ENCODE results near the gene MYO18A. TPM values are rescaled to one million over a fixed set of nuclear protein-coding genes. Genes with fewer than 3 reads are reported as not detected.
"Not testable (repeated sequence)": the region's sequence is repeated elsewhere in the genome, so short reads cannot be mapped to it uniquely, and the experiment has no call there.

The MYO18A gene
- total RNA-seq, 1 experiment from 2014 or later = 37.2 TPM

DNA sequence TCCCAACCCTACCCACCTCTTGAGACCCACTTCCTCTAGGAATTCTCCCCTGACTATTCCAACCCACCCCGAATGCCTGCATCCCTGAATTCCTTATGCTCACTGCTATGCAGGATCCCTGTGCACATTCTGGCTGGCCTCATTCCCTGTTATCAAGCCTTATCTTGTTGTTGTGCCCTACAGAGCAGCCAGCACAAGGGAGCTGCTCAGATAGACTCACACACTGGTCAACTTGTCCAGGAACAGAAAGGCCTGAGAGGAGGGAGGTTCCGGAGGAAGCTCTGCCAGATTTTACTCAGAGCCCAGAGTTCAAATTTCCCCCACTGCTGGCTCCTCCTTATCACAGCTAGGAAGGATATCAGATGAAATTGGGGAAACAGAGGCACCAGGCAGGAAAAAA lies 24.8 kb upstream of the MYO18A start:
- H3K9me3 ChIP-seq (ENCODE audit: control insufficient read depth in 1 of 2, insufficient read depth in 1 of 2, low read depth in 1 of 2, low read length in 2 of 2) = no peaks in the 10 kb centered on the region
- TF ChIP-seq POLR2AphosphoS5 (IDR thresholded peaks at IDR 0.05; ENCODE audit: low read depth, low read length) = no peak
- TF ChIP-seq, protein P1, sequence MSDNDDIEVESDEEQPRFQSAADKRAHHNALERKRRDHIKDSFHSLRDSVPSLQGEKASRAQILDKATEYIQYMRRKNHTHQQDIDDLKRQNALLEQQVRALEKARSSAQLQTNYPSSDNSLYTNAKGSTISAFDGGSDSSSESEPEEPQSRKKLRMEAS (IDR thresholded peaks at IDR 0.05) = no peak
- TF ChIP-seq FOSL1 (IDR thresholded peaks at IDR 0.05; ENCODE audit: low read depth) = no peak
- TF ChIP-seq, protein P2, sequence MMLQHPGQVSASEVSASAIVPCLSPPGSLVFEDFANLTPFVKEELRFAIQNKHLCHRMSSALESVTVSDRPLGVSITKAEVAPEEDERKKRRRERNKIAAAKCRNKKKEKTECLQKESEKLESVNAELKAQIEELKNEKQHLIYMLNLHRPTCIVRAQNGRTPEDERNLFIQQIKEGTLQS (IDR thresholded peaks at IDR 0.05) = no peak
- no peak for TF ChIP-seq YY1 (IDR thresholded peaks at IDR 0.05; ENCODE audit: extremely low read depth, insufficient replicate concordance, low read depth, low read length)
- TF ChIP-seq EGR1 (IDR thresholded peaks at IDR 0.05; ENCODE audit: low read depth) = no peak
- no peak for TF ChIP-seq EZH2 (IDR thresholded peaks at IDR 0.05)
- no peak for TF ChIP-seq SRF (IDR thresholded peaks at IDR 0.05; ENCODE audit: low read depth)
- no peak for TF ChIP-seq POLR2A (IDR thresholded peaks at IDR 0.05; ENCODE audit: borderline replicate concordance, extremely low read depth, insufficient read depth, insufficient read length)
- TF ChIP-seq SIN3A (IDR thresholded peaks at IDR 0.05; ENCODE audit: low read depth) = no peak
- no peak; the same call in 1 of the 2 replicates for TF ChIP-seq ZFX (IDR thresholded peaks at IDR 0.05)
- no peak for TF ChIP-seq SP1 (IDR thresholded peaks at IDR 0.05; ENCODE audit: low read depth)
- no peak for ATAC-seq

DNA sequence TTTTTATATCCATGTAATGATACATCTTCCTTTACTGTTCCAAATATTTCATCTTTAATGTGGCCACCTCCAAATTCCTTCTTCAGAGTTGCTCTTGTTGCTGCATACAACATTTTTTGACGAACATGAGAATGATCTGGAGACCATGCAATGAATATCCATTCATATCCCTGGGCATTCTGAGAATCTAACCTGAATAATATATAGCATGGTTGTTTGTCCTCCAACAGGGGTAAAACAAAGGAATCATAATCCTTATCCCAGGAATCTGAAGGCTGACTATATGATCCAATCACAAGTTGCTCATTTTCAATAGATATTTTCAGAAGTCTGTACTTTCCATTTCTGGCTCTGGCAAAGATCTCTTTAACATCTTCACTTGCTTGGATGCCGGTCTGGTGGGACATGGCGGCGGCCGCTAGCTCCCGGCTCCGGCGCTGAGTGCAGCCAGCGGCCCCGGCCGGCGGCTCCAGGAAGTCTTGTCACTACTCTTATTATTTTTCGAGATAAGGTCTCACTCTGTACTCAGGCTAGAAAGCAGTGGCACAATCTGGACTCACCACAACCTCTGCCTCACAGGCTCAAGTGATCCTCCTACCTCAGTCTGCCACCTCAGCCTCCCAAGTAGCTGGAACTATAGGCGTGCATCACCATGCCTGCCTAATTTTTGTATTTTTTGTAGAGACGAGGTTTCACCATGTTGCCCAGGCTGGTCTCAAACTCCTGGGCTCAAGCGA lies 24.0 kb upstream of the MYO18A start:
- DNase-seq (ENCODE audit: low read depth, low spot score); H3K9ac ChIP-seq (ENCODE audit: low read length); POLR2A ChIA-PET; H3K9me2 ChIP-seq (ENCODE audit: insufficient read depth); H3K4me3 ChIP-seq (replicated peaks in 1 of 2; ENCODE audit: low read depth in 1 of 2, low read length in 2 of 2); H3K27me3 ChIP-seq (ENCODE audit: insufficient read depth, low read length); H2AFZ ChIP-seq (ENCODE audit: low read depth, low read length, poor library complexity, severe bottlenecking); H3K4me2 ChIP-seq (ENCODE audit: low read length); H3K79me2 ChIP-seq (ENCODE audit: insufficient read depth, low read length); H4K20me1 ChIP-seq (ENCODE audit: insufficient read depth); ATAC-seq; BruUV-seq (replicated peaks); H3K4me1 ChIP-seq (ENCODE audit: control insufficient read depth in 1 of 2, insufficient read depth in 2 of 2, low read length in 2 of 2); H3K9me3 ChIP-seq (ENCODE audit: control insufficient read depth in 1 of 2, insufficient read depth in 1 of 2, low read depth in 1 of 2, low read length in 2 of 2); H3K27ac ChIP-seq (ENCODE audit: low read depth, low read length); RAD21 ChIA-PET (ENCODE audit: low non-redundant PET in 1 of 2, low total read pairs in 2 of 2, uncharacterized antibody in 2 of 2, unreplicated experiment in 2 of 2); H3K36me3 ChIP-seq (ENCODE audit: control insufficient read depth in 1 of 2, insufficient read depth in 2 of 2, low read length in 2 of 2); intact Hi-C loops (cut with micrococcal nuclease): not testable (repeated sequence)
- CTCF ChIA-PET = interaction anchor here (1.0 kb wide), 1 partner anchor 22 kb away, joined by 3 read pairs; no protein-coding TSS in a partner anchor

More for the DNA sequence above, 24.8 kb upstream of the MYO18A start:
- Histone ChIP-seq H3K27ac (ENCODE audit: low read depth, low read length) (no peak overlapping the region), H3K9ac (ENCODE audit: low read length) (no peak overlapping the region), H3K9me2 (ENCODE audit: insufficient read depth) (no peaks in the 10 kb centered on the region), H3K27me3 (ENCODE audit: insufficient read depth, low read length) (no peaks in the 10 kb centered on the region), H3K36me3 (ENCODE audit: control insufficient read depth in 1 of 2, insufficient read depth in 2 of 2, low read length in 2 of 2) (no peaks in the 10 kb centered on the region), H3K4me3 (replicated peaks in 1 of 2; ENCODE audit: low read depth in 1 of 2, low read length in 2 of 2) (no peak overlapping the region), H3K4me2 (ENCODE audit: low read length) (no peak overlapping the region), H4K20me1 (ENCODE audit: insufficient read depth) (no peaks in the 10 kb centered on the region), H3K79me2 (ENCODE audit: insufficient read depth, low read length) (no peaks in the 10 kb centered on the region), H3K4me1 (ENCODE audit: control insufficient read depth in 1 of 2, insufficient read depth in 2 of 2, low read length in 2 of 2) (no peaks in the 10 kb centered on the region), H2AFZ (ENCODE audit: low read depth, low read length, poor library complexity, severe bottlenecking) (no peak overlapping the region)
- RAD21 ChIA-PET (ENCODE audit: low non-redundant PET in 1 of 2, low total read pairs in 2 of 2, uncharacterized antibody in 2 of 2, unreplicated experiment in 2 of 2) = no interaction called here
- BruUV-seq (replicated peaks) = no TSS peak
- intact Hi-C loops (cut with micrococcal nuclease) = no loop called here
- POLR2A ChIA-PET = no interaction called here
- CTCF ChIA-PET = interaction anchor here (1.0 kb wide), 1 partner anchor 23 kb away, joined by 3 read pairs; no protein-coding TSS in a partner anchor
- no peak for DNase-seq (ENCODE audit: low read depth, low spot score)

Measured in HCT116 (cell line).